Activated B cell treated with CpG ODN at 0.5 μM for 24 hours (primary cell): Measurements from ENCODE around the gene PRTG. TPM values are rescaled to one million over a fixed set of nuclear protein-coding genes. Genes with fewer than 3 reads are reported as not detected.

Experiments
- ATAC-seq: fragments of 200-7000 bp; cut with Tn5 transposase; one replicate; pipeline ENCODE4 v1.10.0; 2021; ENCODE audit warnings: low read depth, mild to moderate bottlenecking, moderate library complexity
- CTCF ChIA-PET: fragments of 350-600 bp; sonication (Branson Sonifier 250); formaldehyde crosslinking; loops from one replicate; lab custom pipeline; 2021; ENCODE audit warnings: antibody characterized with exemption; lab: Charles Lee
- POLR2A ChIA-PET: fragments of 350-600 bp; sonication (Branson Sonifier 250); formaldehyde crosslinking; loops from one replicate; lab custom pipeline; 2021; ENCODE audit warnings: antibody characterized with exemption; lab: Charles Lee
- DNase-seq: peaks from one replicate; pipeline ENCODE4 v3.0.0; 2022
- H3K27ac Mint-ChIP-seq: one replicate; pipeline ENCODE4 v1.8.0; 2020; ENCODE audit warnings: mixed read lengths
- H3K27me3 Mint-ChIP-seq: one replicate; pipeline ENCODE4 v1.8.0; 2021; ENCODE audit warnings: mixed read lengths
- H3K36me3 Mint-ChIP-seq: one replicate; pipeline ENCODE4 v1.8.0; 2021; ENCODE audit warnings: low read depth, mixed read lengths
- H3K4me1 Mint-ChIP-seq: one replicate; pipeline ENCODE4 v1.8.0; 2021; ENCODE audit warnings: mixed read lengths
- H3K4me3 Mint-ChIP-seq: one replicate; pipeline ENCODE4 v1.8.0; 2020; ENCODE audit warnings: mild to moderate bottlenecking, mixed read lengths
- H3K9me3 Mint-ChIP-seq: one replicate; pipeline ENCODE4 v1.8.0; 2020; ENCODE audit warnings: mixed read lengths
- intact Hi-C: fragments of 100-400 bp; cut with micrococcal nuclease; formaldehyde crosslinking; loops from one replicate; pipeline ENCODE4 v1.15.1; 2024
- total RNA-seq: library from RNA; stranded (reverse); gene quantifications from 2 replicates; pipeline ENCODE4 v1.2.3, GENCODE V29; 2022
- TF ChIP-seq, protein P1 (sequence below): fragments of 200-600 bp; IDR thresholded peaks from one replicate; pipeline ENCODE4 v1.8.0; 2022; ENCODE audit warnings: antibody characterized with exemption, mild to moderate bottlenecking

The PRTG gene
- total RNA-seq, 1 donor from 2014 or later, result not detected

DNA sequence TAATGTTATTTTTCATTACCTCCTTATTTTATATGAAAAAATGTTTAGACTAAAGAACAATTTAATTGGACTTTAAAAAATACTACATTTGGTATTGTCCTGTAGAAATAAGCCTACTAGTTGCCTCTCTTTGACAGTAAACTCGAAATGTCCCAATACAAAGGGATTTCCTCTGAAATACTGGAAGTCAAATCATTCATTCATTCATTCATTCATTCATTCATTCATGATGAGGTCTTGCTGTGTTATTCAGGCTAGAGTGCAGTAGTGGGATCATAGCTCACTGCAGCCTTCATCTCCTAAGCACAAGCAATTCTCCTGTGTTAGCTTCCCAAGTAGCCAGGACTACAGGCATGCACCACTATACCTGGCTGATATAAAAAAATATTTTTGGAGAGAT, 104.2 kb downstream of the PRTG start:
- no peak overlapping the region for H3K4me3 Mint-ChIP-seq
- TF ChIP-seq, protein P1, sequence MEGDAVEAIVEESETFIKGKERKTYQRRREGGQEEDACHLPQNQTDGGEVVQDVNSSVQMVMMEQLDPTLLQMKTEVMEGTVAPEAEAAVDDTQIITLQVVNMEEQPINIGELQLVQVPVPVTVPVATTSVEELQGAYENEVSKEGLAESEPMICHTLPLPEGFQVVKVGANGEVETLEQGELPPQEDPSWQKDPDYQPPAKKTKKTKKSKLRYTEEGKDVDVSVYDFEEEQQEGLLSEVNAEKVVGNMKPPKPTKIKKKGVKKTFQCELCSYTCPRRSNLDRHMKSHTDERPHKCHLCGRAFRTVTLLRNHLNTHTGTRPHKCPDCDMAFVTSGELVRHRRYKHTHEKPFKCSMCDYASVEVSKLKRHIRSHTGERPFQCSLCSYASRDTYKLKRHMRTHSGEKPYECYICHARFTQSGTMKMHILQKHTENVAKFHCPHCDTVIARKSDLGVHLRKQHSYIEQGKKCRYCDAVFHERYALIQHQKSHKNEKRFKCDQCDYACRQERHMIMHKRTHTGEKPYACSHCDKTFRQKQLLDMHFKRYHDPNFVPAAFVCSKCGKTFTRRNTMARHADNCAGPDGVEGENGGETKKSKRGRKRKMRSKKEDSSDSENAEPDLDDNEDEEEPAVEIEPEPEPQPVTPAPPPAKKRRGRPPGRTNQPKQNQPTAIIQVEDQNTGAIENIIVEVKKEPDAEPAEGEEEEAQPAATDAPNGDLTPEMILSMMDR, result no peak
- CTCF ChIA-PET, result interaction anchor here (1.0 kb wide), 1 partner anchor 10 kb away, joined by 3 read pairs; no protein-coding TSS in a partner anchor
- POLR2A ChIA-PET, result no interaction called here
- intact Hi-C loops, result no loop called here
- no peak overlapping the region for H3K27ac Mint-ChIP-seq
- H3K9me3 Mint-ChIP-seq, result no peaks in the 10 kb centered on the region
- H3K4me1 Mint-ChIP-seq, result no peaks in the 10 kb centered on the region
- H3K27me3 Mint-ChIP-seq, result no peaks in the 10 kb centered on the region
- ATAC-seq (no peak), DNase-seq (no peak)
- no peaks in the 10 kb centered on the region for H3K36me3 Mint-ChIP-seq

DNA sequence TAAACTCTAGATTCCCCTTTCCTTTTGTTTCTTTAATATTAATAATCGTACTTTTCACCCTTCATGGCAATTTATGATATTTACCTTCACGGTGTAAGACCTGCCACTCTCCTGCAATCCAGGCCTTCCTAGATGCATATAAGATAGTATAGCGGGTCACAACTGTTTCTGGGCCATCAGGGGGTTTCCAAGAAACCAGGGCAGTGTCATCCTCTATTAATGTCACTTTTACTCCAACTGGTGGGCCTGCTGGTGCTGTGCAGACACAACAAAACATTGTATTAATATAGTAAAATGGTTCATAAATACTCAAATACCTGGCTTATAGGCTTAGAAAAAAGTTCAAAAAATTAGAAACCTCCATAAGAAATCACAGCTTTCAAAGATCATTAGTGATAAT, 105.9 kb downstream of the PRTG start:
- POLR2A ChIA-PET, result no interaction called here
- H3K9me3 Mint-ChIP-seq, result no peaks in the 10 kb centered on the region
- TF ChIP-seq, protein P1, result no peak

DNA sequence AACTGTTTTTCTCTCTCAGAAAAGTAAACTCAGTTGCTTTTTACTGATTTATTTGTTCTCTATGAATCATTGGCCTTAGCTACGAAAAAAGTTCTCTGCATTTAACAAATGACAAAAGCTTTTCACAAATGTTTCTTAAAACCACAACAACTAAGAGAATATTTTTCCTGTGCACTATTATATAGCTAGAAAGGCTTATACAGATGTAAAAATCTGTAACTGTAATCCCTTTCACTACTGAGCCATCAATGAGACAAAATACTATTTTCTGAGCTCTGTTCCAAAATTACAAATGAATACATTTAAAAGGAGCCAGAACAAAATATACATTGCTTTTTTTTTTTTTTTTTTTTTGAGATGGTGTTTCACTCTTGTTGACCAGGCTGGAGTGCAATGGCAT, 109.2 kb downstream of the PRTG start:
- Mint-ChIP-seq H3K4me3 (no peak overlapping the region), H3K4me1 (no peaks in the 10 kb centered on the region), H3K36me3 (no peaks in the 10 kb centered on the region), H3K27me3 (peaks cover 6% of the 10 kb centered on the region), H3K27ac (no peak overlapping the region), H3K9me3 (no peaks in the 10 kb centered on the region)
- ATAC-seq (no peak), DNase-seq (no peak)
- TF ChIP-seq, protein P1, result no peak
- POLR2A ChIA-PET, result interaction anchor here (0.7 kb wide), 1 partner anchor 208 kb away, joined by 5 read pairs; no protein-coding TSS in a partner anchor
- intact Hi-C loops, result no loop called here
- CTCF ChIA-PET, result no interaction called here

More for the DNA sequence above, 105.9 kb downstream of the PRTG start:
- CTCF ChIA-PET, result no interaction called here
- no peak for ATAC-seq
- Mint-ChIP-seq H3K36me3 (no peaks in the 10 kb centered on the region), H3K27me3 (peaks cover 6% of the 10 kb centered on the region), H3K4me1 (no peaks in the 10 kb centered on the region), H3K27ac (no peak overlapping the region), H3K4me3 (no peak overlapping the region)
- DNase-seq, result no peak
- intact Hi-C loops, result no loop called here

DNA sequence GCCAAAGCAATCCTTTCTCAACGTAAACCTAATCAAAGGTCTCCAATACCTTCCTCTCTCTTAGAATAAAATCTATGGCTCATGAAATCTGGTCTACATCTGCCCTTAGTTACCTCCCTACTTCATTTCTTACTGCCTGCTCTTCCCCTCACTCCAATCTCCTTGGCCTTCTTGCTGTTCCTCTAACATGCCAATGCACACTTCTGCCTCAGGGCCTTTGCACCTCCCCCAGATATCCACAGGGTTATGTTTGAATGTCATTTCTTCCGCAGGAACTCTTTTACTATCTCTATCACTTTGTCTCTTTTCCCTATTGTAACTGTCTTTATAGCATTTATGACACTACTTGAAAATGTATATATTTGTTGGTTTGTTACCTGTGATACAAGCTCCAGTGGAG, 110.5 kb downstream of the PRTG start:
- Mint-ChIP-seq H3K4me1 (no peaks in the 10 kb centered on the region), H3K9me3 (no peaks in the 10 kb centered on the region), H3K27me3 (peaks cover 6% of the 10 kb centered on the region), H3K4me3 (no peak overlapping the region), H3K27ac (no peak overlapping the region), H3K36me3 (no peaks in the 10 kb centered on the region)
- CTCF ChIA-PET, result no interaction called here
- POLR2A ChIA-PET, result no interaction called here
- TF ChIP-seq, protein P1, result no peak
- DNase-seq (no peak), ATAC-seq (no peak)
- intact Hi-C loops, result no loop called here

DNA sequence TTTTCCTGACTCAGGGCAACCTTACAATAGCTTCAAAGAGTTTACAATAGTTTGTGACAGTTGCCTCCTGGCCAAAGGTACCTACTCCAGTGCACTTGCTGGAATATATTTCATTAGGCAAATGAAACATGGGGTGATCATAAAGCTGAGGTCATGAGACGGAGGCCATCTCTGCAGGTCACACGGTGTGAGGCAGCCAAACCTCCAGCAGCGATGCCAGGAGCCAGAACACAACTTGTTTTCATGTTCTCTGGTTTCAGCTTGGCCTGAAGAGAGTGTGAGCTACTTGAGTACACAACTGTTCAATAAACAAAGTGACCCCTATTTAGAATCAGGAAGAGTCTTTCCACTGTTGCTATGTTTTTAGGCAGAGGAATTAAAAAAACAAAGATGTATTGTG, 112.1 kb downstream of the PRTG start:
- TF ChIP-seq, protein P1, result no peak
- Mint-ChIP-seq H3K27me3 (peaks cover 6% of the 10 kb centered on the region), H3K9me3 (no peaks in the 10 kb centered on the region), H3K36me3 (no peaks in the 10 kb centered on the region), H3K4me1 (no peaks in the 10 kb centered on the region), H3K4me3 (no peak overlapping the region), H3K27ac (no peak overlapping the region)
- POLR2A ChIA-PET, result no interaction called here
- intact Hi-C loops, result no loop called here
- ATAC-seq, result no peak
- no peak for DNase-seq
- CTCF ChIA-PET, result no interaction called here
